ENCODE data around the gene FAM117A.
A peak's percentile ranks its signal among the peaks of the same experiment; 100 is the strongest.

Gene FAM117A

GRCh38 chr17:49741009-49741691, 22.8 kb downstream of the FAM117A start:
- DNase-seq (ENCODE audit: low read depth), result peak; percentile 78
- H3K4me3 ChIP-seq (ENCODE audit: low read depth, low read length), result peak overlapping the region; percentile 15

DNA sequence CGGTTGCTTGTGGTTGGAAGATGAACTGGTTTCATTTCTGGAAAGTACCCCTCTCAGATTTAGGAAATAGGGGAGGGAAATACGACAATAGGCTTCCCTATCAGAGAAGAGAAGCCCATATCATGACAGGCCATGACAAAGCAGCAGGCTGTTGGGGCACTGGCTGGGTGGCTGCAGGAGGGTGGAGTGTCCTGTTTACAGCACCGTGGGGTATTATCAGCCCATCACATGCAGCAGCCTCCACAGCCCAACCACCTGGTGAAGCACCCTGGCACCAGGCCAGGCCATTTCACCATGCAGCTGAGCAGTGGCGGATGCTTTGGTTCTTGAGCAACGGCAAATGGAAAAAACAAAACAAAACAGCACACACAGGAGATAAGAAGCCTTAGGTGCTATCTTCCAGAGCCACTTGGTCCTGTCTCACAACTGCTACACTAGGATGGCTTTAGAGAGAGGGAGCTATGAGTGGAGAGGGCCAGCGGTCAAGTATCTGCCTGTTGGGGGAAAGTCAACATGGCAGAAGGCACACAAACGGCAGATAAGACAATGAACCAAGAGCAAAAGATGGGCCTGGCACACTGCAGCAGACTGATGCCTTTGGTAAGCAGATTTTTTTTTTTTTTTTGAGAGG, 24.2 kb downstream of the FAM117A start:
- DNase-seq (ENCODE audit: low read depth), result peak; percentile 93

More at GRCh38 chr17:49741009-49741691, 22.8 kb downstream of the FAM117A start:
- TF ChIP-seq CTCF (IDR thresholded peaks at IDR 0.05; ENCODE audit: insufficient read depth, low read depth, low read length, missing control alignments), result no peak

DNA sequence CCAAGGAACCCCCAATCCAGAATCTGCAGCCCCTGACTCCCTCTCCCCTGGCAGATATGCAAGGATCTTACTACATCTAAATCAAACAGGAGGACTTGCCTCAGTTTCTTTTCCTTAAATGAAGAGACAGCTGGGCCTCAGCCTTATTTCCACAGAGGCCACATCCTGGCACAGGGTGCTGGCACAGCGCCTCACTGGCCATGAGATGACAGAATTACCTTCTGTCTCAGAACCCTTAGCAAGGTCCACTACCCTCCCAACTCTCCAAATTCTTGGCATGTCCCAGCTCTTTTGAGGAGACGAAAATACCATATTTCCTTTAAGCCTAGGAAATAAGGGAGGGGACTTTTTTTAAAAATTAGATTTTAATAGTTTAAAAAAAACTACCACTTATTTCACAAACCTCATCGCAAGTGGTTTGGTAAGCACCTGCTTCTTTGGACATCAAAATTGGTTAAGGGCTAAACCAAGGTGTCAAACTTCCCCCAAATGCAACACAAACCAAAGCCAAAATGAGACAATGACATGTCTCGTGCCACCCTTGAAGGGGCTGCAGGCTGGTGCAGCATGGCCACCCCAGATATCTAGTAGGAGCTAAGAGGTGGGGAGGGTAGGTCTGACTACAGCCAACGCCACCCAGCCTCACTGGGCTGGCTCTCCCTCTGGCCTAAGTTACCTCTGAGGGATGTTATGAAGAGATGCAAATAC, 25.3 kb downstream of the FAM117A start:
- H3K4me3 ChIP-seq (ENCODE audit: low read depth, low read length), result no peak overlapping the region
- no peak for DNase-seq (ENCODE audit: low read depth)
- no peak for TF ChIP-seq CTCF (IDR thresholded peaks at IDR 0.05; ENCODE audit: insufficient read depth, low read depth, low read length, missing control alignments)

More for the DNA sequence above, 24.2 kb downstream of the FAM117A start:
- H3K4me3 ChIP-seq (ENCODE audit: low read depth, low read length), result peak overlapping the region; percentile 28
- TF ChIP-seq CTCF (IDR thresholded peaks at IDR 0.05; ENCODE audit: insufficient read depth, low read depth, low read length, missing control alignments), result no peak

GRCh38 chr17:49734515-49735490, 29.1 kb downstream of the FAM117A start:
- H3K4me3 ChIP-seq (ENCODE audit: low read depth, low read length), result no peak overlapping the region
- no peak for TF ChIP-seq CTCF (IDR thresholded peaks at IDR 0.05; ENCODE audit: insufficient read depth, low read depth, low read length, missing control alignments)
- no peak for DNase-seq (ENCODE audit: low read depth)

DNA sequence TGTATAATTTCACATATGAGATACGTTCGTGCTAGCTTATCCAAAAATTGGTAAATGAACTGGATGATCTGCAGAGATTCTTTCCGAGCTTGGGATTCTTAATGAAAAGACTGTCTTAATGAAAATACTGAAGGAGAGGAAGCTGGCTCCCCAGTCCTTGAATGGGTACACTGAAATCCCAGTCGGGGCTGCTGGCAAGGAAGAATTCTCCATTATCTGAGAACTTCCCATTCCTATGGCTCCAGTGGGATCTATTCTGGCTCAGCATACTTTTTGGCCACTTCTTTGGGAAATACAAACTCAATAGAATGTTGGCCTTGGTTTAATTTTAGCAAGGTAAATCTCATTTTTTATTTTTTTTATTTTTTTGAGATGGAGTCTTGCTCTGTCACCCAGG, 32.5 kb downstream of the FAM117A start:
- DNase-seq (ENCODE audit: low read depth), result no peak
- TF ChIP-seq CTCF (IDR thresholded peaks at IDR 0.05; ENCODE audit: insufficient read depth, low read depth, low read length, missing control alignments), result no peak

DNA sequence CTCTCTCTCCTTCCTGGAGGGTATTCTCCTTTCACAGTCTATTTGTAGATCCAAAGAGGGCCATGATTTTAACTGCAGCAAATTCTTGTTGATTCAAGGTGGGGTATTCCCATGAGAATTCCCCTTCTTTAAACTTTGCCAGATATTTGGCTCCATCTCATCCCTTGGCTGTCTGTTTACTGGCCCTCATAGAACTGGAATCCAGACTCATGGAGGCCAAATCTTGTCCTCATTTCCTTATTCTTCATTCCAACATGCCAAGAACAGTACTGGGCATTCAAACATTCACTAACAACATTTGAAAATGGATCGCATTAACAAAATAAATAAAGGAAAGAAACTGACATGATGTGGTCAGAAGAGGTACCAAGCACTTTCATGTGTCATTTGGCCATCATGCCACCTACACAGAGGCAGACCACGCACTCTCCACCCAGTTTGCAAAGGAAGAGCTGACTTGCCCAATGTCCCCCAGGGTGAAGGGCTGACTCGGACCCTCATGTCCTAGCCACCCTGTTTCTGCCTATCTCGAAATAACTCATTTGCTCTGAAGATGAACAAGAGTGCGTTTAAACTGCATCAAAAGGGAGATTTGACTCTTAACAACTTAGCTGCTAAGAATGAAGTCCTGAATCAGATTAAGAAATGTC, 33.0 kb downstream of the FAM117A start:
- no peak for TF ChIP-seq CTCF (IDR thresholded peaks at IDR 0.05; ENCODE audit: insufficient read depth, low read depth, low read length, missing control alignments)
- DNase-seq (ENCODE audit: low read depth), result no peak
- H3K4me3 ChIP-seq (ENCODE audit: low read depth, low read length), result no peak overlapping the region

More for the DNA sequence above, 32.5 kb downstream of the FAM117A start:
- H3K4me3 ChIP-seq (ENCODE audit: low read depth, low read length), result no peak overlapping the region
